HG03039 (cell line): ENCODE measurements around the gene ZNF823.
A peak's percentile ranks its signal among the peaks of the same experiment; 100 is the strongest.

Experiments
- ATAC-seq: cut with Tn5 transposase; IDR thresholded peaks from one replicate; pipeline ENCODE4 v1.9.1; 2021; ENCODE audit warnings: mild to moderate bottlenecking, moderate library complexity; ENCODE audit not compliant: unreplicated experiment

Gene ZNF823

GRCh38 chr19:11737964-11738745 is 591 bp downstream of the ZNF823 start:
- peak; percentile 28 for ATAC-seq

DNA sequence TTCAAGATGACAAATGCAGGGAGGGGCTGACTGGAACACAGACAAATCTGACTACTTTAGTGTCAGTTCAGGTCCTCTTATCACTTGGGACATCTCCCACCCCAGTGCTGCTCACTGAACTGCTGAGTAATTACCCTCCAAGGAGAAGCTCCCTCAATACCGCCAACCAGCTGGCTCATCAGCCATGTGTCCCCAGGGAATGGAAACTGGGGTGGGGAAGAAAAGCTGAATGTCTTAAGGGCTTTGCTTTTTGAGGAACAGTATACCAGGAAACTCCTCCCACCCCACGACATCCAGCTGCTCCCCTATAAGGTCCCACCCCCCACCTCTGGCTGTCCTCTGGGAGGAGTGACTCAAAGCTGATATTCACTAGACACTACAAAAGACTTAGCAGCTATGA is 2.0 kb downstream of the ZNF823 start:
- no peak for ATAC-seq

DNA sequence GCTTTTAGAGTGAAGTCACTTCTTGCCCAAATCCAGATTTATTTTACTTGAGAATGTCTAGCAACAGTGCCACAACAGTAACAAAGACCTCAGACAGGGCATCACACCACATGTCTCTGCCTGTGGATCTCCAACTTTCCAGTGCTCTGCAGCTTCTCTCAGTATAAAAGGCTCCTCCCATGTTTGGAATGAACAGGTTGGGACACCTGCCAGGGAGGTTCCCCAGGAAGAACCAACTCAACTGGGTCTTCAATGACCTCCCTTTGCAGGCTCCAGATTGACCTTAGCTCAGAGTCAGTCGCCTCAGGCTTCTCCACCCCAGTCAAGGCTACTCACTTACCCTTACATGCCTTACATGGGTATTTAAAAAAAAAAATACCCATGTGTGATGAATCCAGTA is 3.4 kb downstream of the ZNF823 start:
- no peak for ATAC-seq

- ATAC-seq = no peak
Observed at GRCh38 chr19:11729586-11729985, 9.2 kb downstream of the ZNF823 start.

DNA sequence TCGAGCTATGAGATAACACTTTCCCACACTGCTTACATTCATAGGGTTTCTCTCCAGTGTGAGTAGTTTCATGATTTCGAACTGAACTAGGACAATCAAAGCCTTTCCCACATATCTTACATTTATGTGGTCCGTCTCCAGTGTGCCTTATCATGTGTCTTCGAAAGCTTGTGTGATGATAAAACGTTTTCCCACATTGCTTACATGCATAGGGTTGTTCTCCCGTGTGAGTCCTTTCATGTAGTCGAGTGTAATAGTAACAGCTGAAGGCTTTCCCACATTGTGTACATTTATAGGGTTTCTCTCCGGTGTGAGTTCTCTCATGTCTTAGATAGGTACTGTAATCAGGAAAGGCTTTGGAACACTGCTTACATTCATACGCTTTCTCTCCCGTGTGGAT is 16.3 kb downstream of the ZNF823 start:
- ATAC-seq = no peak

DNA sequence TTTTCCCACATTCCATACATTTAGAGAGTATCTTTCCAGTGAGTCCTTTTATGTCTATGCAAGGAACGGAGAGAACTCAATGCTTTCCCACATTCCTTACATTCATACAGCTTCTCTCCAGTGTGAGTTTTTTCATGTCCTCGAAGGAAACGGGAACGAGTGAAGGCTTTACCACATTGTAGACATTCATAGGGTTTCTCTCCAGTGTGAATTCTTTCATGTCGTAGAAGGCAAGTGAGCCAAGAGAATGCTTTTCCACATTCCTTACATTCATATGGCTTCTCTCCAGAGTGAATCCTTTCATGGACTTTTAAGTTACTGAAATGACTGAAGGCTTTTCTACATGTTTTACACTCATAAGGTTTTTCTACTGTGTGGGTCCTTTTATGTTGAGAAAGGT is 17.1 kb downstream of the ZNF823 start:
- ATAC-seq = no peak

- ATAC-seq = no peak
Observed at GRCh38 chr19:11710313-11710712, 28.4 kb downstream of the ZNF823 start.

DNA sequence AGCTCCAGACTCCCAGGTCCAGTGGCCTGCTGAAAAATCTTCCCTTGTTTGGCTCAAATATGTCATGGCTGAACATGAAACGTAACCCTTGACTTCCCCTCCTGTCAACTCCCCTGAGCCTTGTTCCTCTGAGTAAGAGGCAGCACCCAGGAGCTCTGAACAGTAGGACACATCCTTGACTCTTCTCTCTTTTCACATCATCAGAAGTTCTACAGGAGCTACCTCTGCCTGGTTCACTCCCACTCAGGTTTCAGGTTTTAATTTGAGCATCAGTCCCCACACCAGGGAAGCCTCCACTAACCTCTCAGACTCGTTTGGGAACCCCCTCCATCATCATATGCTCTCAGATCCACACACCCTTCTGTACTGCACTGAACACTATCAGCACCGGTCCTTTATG is 30.3 kb downstream of the ZNF823 start:
- ATAC-seq = no peak

DNA sequence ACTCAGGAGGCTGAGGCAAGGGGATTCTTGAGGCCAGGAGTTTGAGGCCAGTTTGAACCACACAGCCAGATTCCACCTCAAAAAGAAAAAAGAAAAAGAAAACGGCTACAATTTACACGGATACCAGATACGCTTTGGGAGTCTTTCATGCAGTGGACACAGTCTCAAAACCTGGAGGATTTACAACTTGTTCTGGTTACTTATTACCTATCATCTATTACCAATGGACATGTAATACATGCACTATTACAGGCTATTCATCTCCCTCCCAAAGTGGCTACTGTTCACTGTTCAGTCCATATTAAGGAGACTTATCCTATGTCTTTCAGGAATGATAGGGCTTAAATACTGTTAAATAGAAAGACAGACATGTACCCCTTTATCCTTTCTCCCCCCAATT is 33.3 kb downstream of the ZNF823 start:
- ATAC-seq = no peak

GRCh38 chr19:11704626-11705025 is 34.1 kb downstream of the ZNF823 start:
- no peak for ATAC-seq

- ATAC-seq = no peak
Observed at GRCh38 chr19:11699931-11700794, 38.6 kb downstream of the ZNF823 start.

- no peak for ATAC-seq
Observed at GRCh38 chr19:11698231-11698630, 40.5 kb downstream of the ZNF823 start.

GRCh38 chr19:11697284-11697855 is 41.4 kb downstream of the ZNF823 start:
- ATAC-seq = no peak

DNA sequence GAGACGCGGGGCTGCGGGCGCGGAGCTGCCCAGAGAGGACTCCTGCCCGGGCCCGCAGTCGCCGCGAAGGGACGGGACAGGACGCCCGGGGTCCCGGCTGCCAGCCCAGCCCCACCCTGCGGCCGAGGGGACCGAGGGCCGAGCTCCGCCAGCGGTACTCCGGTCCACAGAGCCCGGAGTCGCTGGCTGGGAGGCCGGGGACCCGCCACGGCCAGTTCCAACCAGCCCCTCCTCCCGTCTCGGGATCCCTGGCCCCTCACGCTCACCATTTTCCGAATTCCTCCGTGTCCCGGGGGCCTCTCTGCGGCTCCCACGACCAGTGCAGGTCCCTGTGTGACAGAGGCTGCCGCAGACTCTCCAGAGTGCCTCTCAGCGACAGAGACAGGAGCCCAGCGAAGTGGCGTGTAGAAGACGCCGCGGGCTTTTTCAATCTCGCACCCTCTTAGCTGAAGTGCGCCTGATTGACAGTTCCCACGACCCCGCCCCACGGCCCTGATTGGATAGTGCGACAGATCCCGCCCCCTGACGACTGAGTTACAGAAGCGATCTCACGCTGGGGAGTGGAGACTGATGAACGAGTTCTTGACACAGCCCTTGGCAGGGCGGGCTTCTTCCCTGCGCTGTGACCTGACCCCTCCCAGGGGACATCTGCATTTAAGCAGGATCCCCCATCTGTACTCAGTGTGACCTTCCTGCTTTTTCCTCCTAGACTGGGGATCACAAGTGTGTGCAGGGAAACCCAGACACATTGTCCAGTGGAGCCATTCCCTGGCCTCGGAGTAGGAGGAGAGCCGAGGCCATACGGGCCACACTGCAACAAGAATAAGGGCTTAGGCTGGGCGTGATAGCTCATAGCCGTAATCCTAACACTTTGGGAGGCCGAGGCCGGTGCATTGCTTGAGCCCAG is 44.0 kb downstream of the ZNF823 start:
- peak; percentile 88 for ATAC-seq

DNA sequence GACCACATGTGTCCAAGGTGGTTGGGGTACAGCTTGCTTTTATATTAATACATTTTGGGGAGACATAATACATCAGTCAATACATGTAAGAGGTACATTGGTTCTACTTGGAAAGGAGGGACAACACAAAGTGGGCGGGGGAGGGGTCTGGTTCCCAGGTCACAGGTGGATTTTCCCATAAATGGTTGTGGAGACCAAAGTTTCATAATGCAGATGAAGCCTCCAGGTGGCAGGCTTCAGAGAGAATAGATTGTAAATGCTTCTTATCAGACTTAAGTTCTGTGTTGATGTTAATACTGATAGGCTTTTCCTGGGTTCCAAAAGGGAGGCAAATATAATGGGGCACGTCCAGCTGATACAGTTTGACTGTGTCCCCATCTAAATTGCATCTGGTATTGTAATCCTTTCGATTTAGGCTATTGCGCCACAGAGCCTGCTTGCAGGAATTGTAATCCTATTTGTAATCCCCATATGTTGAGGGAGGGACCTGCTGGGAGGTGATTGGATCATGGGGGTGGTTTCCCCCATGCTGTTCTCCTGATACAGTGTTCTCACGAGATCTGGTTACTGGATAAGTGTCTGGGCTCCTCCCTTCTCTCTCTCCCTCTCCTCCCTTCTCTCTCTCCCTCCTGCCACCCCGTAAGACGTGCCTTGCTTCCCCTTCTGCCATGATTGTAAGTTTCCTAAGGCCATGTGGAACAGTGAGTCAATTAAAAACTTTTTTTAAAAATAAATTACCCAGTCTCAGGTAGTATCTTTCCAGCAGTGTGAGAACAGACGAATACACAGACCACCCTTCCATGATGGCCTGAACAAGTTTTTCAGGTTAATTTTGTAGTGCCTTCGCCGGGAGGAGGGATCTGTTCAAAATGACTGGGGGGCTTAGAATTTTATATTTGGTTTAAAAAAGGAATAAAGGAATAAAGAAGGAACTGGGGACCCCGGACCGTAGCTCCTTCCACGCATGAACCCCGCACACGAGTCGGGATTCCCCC is 44.9 kb downstream of the ZNF823 start:
- ATAC-seq = no peak

GRCh38 chr19:11692127-11692790 is 46.5 kb downstream of the ZNF823 start:
- no peak for ATAC-seq

DNA sequence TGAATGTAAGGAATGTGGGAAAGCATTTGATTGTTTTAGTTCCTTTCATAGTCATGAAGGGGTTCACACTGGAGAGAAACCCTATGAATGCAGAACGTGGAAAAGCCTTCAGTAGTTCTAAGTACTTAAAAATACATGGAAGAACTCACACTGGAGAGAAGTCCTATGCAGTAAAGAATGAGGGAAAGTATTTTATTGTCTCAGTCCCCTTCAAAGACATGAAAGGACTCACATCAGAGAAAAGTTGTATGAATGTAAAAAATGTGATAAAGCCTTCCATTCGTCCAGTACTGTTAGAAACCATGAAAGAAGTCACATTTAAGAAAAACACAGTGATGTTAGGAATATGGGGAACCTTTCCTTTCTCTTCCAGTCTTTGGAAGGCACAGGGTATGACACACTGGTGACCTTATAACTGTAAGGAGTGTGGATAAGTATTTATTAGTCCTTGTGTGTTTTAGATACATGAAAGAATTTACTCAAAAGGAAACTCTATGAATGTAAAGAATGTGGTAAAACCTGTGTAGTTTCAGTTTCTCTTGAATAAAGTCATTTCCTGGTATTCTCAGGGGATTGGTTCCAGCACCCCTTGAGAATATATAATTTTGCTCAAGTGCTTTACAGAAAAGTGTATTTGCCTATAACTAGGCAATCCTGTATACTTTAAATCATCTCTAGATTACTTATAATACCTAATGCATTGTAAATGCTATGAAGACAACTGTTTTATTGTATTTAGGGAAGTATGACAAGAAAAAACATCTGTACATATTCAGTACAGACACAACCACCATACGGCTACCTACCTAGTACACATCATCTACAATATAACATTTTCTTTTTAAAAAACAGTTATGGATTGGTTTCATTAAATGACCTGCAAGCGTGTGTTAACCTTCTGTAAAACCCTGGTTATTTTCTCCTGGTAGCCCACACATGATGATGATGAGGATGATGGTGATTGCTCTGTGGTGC is 52.8 kb downstream of the ZNF823 start:
- no peak for ATAC-seq
